NCI-H2227 (cell line): ENCODE measurements around the gene METTL26.

Experiments used
- DNase-seq: peaks from one replicate; lab custom pipeline; 2025; ENCODE audit not compliant: unreplicated experiment; lab: John Stamatoyannopoulos, UW

Gene METTL26

GRCh38 chr16:659618-660017 is 23.5 kb upstream of the METTL26 start:
- DNase-seq: no peak

GRCh38 chr16:658679-659571 is 22.8 kb upstream of the METTL26 start:
- DNase-seq: no peak

- no peak for DNase-seq
Observed at GRCh38 chr16:657487-657886, 21.4 kb upstream of the METTL26 start.

- DNase-seq: no peak
Observed at GRCh38 chr16:654034-654433, 17.9 kb upstream of the METTL26 start.

GRCh38 chr16:652454-653305 is 16.6 kb upstream of the METTL26 start:
- DNase-seq: no peak

GRCh38 chr16:651844-652243 is 15.7 kb upstream of the METTL26 start:
- DNase-seq: no peak

GRCh38 chr16:649631-650030 is 13.5 kb upstream of the METTL26 start:
- no peak for DNase-seq

GRCh38 chr16:648781-649589 is 12.9 kb upstream of the METTL26 start, which contains the start of gene WDR90:
Gene WDR90, plus strand, starts transcription at chr16:649365. Its CDS starts 52 bp downstream, at chr16:649417.
- DNase-seq: peak; percentile 96

- DNase-seq: peak; percentile 28
Observed at GRCh38 chr16:648071-648780, 12.1 kb upstream of the METTL26 start.

GRCh38 chr16:647173-647902 is 11.2 kb upstream of the METTL26 start:
- no peak for DNase-seq

- no peak for DNase-seq
Observed at GRCh38 chr16:646679-647172, 10.6 kb upstream of the METTL26 start.

- no peak for DNase-seq
Observed at GRCh38 chr16:645852-646678, 10.0 kb upstream of the METTL26 start.

- no peak for DNase-seq
Observed at GRCh38 chr16:644556-644955, 8.5 kb upstream of the METTL26 start.

GRCh38 chr16:643050-643368 is 6.9 kb upstream of the METTL26 start:
- DNase-seq: no peak

- peak; percentile 58 for DNase-seq
Observed at GRCh38 chr16:642189-643049, 6.3 kb upstream of the METTL26 start.

GRCh38 chr16:641326-642188 is 5.5 kb upstream of the METTL26 start, which contains the start of gene MCRIP2:
Gene MCRIP2, plus strand, starts transcription at chr16:641828. Its CDS starts 164 bp downstream, at chr16:641992.
- DNase-seq: peak; percentile 87

- no peak for DNase-seq
Observed at GRCh38 chr16:640614-641013, 4.5 kb upstream of the METTL26 start.
